Stimulated activated CD8-positive, alpha-beta memory T cell treated with anti-CD3 and anti-CD28 coated beads, Interleukin-4, amount 100 ng/mL, for 48 hours (primary cell): ENCODE measurements around the gene CACNG6.

Source experiments
- DNase-seq: peaks from one replicate; pipeline ENCODE4 v3.0.0-alpha.2; 2020

The CACNG6 gene

GRCh38 chr19:53971673-53972072 lies 19.8 kb upstream of the CACNG6 start:
- no peak for DNase-seq

DNA sequence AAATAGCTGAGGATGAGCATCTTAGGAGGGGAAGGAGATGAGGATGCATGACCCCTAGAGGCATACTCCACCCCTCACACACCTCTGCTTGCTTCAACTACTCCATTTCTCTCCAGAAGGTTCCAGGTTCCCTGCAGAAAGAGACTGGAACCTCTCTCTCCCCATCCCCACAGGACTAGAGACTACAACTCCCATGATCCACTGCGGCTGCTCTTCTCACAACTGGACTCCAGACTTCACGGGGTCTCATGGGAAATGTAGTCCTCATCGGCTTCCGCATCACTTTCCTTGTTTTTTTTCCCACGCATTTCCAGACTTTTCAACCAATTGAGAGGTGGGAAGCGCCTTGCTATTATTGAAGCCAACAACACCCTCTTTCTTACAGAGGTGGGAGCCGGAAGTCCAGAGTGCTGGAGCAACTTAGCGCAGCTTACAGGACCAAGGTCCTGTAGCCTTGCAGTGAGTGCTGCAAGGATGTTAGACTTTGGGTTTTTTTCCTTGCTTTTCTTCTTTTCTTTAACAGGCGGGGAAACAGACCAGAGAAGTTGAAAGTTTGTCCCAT lies 13.9 kb upstream of the CACNG6 start:
- DNase-seq = peak; percentile 74

DNA sequence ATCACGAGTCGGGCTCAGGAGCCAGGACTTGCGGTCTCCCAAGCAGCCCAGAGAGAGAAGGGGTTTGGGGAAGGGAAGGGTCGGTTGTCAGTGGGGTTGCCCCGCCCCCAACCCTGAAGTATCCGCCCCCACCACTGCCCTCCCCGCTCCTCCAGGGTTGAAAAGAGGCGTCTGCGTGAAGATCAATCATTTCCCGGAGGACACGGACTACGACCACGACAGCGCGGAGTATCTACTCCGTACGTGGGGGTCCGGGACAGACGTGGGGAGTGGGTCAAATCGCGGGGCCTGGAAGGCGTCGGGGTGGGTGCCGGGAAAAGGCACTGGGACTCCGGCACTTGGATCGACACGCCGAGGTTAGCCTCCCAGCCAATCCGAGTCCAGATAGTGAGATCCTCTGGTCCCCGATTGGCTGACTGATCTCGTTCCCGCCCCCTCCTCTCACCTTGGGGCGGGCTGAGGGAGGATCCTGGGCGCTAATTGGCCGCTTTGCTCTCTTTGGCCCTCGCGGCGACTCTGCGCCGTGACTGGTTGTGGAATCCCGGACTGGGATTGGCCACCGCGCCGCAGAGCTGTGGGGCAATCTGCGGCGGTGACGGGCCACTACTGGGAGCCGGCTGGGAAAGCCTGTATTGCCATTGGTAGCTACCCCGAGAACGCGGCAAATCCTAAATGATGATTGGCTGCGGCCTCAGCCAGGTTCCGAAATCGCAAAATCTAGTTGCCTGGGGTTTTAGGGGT lies 13.3 kb upstream of the CACNG6 start:
- peak; percentile 62 for DNase-seq

DNA sequence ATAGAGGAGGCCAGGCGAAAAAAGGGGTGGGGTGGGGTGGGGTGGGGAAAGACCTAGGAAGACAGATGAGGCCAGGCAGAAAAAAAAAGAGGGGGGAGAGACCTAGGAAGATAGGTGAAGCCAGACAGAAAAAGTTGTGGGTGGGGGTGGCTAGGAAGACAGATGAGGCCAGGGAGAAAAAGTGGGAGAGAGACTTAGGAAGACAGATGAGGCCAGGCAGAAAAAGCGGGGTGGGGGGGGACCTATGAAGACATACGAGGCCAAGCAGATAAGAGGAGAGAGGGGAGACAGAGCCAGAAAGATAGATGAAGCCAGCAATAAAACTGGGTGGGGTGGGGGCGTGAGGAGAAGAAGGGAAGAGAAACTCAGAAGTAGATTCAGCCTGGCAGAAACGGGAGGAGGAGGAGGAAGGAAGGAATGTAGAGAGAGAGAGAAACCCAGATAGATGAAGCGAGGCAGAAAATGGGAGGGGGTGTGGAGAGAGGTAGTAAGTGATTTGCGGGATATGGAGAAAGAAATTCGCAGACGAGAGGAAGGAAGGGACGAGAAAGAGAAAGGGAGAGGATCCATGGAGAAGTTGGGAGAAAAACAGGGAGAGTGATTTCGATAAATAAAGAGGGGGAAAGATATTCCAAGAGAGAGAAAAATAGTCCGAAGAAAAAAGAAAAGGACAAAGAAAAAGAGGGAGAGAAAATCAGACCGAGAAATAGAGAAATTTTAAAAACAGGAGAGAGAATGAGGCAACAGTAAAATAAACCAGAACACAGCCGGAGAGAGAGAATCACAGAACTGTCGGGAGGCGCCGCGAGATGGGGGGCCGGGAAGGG lies 12.2 kb upstream of the CACNG6 start:
- DNase-seq = no peak

DNA sequence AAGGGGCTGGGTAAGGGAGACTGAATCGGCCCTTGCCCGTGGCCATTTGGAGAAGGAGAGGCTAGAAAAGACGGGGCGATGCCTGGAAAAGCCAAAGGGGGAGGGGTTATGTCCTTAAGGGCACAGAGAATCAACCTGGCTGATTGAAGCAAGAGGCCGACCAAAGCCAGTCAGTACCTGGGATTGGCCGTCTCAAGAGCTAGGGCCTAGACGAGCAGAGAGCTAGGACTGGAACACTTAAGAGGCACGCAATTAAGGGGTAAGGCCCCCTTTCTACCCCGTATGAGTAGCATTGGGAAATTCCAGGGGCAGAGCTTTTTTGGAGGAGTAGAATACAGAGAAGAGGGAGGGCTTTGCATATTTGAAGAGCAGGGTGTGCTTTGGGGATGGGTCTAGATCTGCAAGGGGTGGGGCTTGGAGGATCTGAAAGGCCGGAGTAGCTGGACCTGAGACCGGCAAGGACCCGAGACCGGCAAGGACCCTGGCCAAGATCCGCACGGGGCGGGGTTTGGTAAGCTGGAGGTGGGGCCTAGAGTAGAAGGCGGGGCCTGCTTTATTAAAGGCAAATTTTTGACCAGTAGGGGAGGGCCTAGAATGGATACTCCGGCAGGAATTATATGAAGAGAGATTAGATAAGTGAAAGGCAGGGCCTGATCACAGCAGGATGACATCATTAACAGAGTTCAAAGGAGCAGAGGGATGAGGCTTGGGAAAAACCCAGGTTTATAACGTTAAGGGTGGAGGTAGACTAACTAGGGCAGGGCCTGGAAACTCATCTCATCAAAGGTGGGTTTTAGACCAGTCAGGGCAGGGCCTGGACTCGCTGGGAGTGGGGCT lies 10.7 kb upstream of the CACNG6 start:
- DNase-seq = no peak

DNA sequence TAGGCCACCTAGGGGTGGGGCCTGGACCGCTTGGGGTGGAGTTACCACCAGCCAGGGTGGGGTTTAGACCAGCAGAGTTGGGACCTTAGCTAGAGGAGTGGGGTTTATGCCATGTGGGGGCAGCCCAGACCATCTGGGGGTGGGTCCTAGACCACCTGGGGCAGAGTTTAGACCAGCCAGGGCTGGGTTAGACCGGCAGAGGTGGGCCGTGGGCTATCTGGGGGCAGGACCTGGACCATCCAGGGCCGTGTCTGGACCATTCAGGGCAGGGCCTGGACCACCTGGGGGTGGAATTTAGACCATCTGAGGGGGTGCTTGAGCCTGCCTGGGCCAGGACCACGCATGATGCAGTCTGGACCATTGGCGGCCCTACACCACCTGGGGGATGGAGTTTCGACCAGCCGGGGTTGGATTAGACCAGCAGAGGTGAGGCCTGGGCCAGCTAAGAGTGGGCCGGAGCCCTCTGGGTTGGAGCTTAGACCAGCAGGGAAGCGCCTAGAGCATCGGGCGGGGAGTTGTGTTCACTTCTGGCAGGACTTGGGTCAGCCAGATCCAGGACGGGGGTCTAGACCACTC lies 10.0 kb upstream of the CACNG6 start:
- no peak for DNase-seq

- no peak for DNase-seq
These were observed 9.4 kb upstream of the CACNG6 start for GRCh38 chr19:53982001-53982451.

DNA sequence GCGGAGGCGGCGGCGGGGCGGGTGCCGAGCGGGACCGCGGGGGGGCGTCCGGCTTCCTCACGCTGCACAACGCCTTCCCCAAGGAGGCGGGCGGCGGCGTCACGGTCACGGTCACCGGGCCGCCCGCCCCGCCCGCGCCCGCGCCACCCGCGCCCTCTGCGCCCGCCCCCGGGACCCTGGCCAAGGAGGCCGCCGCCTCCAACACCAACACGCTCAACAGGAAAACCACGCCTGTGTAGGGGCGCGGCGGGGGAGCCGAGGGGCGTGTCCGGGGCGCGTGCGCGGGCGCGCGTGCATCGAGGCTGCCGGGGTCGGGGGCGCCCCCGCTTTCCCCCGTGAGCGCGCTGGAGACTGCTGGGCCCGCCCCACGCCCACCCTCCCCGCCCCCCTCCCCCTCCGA lies 8.8 kb upstream of the CACNG6 start:
- DNase-seq = no peak

DNA sequence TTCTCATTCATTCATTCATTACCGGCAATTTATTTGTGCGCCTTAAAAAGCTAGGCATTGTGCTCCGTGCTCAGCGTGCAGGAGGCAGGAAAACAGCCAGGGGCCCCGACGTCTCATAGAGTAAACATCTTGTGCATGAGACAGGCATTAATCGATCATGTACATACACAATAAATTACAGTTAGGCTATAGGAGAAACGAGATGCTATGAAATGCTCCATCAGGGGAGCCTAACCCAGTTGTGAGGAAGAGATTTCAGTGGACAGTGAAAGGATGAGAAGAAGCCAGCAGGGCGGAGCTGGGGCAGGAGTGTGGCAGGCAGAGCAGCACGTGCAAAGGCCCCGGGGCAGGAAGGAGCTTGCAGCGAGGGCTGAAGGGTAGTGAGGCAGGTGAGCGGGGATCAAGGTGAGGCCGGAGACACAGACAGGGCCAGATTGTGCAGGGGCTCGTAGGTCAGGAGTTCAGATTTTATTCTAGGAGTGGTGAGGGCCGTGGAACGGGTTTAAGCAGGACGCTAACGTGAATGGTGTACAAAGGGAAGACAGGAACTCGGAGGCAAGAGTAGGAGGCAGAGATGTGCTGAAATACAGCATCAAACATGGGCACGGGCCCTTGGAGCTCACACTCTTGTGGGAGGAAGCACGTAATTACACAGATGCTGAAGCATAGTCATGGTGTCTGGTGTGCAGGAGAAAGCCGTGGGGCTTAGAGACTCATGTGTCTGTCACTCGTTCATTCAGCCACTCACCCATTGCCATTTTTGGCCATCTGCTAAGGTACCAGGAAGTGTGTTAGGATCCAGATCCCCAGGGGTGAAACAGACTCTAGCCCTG lies 7.8 kb upstream of the CACNG6 start:
- DNase-seq = no peak

DNA sequence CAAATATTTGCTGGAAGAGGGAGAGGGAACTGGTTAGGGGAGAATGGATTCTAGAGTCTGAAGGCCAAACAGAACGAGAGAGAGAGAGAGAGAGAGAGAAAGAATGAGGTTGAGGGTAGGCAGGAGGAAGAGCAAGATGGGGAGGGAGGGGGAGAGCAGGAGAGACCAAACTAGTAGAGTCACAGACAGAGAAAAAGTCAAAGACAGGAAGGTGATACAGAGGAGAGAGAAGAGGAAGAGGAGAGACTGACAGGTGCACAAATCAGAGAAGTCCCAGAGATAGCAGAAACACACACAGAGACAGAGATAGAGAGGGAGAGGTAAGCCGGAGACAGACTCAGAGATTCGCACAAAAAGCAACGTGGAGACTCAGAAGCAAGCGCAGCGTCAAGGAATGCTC lies 5.6 kb upstream of the CACNG6 start:
- DNase-seq = no peak

DNA sequence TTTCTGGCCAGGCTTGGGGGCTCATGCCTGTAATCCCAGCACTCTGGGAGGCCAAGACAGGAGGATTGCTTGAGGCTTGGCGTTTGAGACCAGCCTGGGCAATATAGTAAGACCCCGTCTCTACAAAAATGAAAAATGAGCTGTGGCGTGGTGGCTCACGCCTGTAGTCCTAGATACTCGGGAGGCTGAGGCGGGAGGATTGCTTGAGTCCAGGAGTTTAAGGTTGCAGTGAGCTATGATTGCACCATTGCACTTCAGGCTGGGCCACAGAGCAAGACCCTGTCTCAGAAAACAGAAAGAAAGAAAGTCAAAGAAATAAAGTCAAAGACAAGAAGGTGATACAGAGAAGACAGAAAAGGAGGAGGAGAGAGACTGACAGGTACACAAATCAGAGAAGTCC lies 2.5 kb upstream of the CACNG6 start:
- DNase-seq = no peak

DNA sequence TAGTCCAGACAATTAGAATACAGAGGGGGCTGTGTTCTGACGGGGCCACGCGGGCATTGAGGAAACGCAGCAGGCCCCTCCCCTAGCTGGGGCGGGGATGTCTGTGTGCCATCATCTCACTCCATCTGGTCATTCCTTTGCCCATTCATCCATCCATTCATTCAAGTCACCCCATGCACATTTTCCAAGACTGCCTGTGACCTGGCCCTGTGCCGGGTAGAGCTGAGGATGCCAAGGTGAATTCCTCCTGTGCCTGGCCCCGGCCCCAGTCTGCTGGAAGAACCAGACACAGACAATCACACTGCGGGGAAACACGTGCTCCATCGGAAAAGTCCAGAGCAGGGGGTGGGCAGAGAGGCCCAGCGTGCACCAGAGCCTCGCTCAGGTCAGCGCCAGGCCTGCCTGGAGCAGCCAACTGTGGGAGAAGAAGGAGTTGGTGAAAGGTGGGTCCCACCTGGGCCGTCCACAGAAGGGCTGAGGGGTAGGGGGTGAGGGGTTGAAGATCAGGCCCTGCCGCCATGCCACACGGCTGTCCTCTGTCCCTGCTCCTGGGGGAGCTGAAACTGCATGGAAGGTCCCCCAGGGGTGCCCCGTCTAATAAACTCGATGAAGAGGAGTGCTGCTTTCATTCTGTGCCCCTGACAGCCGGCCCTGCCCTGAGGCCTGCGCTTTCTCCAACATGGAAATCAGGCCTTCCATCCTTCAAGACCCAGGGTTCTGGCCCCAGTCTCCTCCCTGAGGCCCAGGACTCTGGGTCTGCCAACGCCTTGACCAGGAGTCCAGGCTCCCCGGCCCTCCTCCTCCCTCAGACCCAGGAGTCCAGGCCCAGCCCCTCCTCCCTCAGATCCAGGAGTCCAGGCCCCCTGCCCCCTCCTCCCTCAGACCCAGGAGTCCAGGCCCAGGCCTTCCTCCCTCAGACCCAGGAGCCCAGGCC lies 1.6 kb upstream of the CACNG6 start:
- DNase-seq = no peak

GRCh38 chr19:53992211-53992610 lies 774 bp downstream of the CACNG6 start:
- DNase-seq = no peak

DNA sequence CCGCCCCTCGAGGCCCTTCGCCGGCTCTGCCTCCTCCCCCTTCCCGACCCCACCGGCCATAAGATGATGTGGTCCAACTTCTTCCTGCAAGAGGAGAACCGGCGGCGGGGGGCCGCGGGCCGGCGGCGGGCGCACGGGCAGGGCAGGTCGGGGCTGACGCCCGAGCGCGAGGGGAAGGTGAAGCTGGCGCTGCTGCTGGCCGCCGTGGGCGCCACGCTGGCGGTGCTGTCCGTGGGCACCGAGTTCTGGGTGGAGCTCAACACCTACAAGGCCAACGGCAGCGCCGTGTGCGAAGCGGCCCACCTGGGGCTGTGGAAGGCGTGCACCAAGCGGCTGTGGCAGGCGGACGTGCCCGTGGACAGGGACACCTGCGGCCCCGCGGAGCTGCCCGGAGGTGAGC lies 1.4 kb downstream of the CACNG6 start:
- DNase-seq = no peak

- no peak for DNase-seq
These were observed 2.0 kb downstream of the CACNG6 start for GRCh38 chr19:53993448-53993847.

- no peak for DNase-seq
These were observed 3.4 kb downstream of the CACNG6 start for GRCh38 chr19:53994811-53995210.

DNA sequence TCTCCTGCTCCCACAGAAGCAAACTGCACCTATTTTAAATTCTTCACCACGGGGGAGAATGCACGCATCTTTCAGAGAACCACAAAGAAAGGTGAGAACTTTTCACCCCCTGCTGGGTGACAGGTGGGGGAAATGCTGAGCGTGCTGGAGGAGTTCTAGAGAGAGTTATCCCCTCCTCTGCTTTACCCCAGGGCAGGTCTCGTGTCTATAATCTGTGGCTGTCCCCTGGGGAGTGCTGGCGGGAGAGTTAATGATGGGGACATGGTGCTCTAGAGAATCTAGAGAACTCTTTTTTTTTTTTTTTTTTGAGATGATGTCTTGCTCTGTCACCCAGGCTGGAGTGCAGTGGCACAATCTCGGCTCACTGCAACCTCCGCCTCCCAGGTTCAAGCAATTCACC lies 6.8 kb downstream of the CACNG6 start:
- DNase-seq = no peak

- no peak for DNase-seq
These were observed 8.3 kb downstream of the CACNG6 start for GRCh38 chr19:53999694-54000093.

GRCh38 chr19:54001496-54001895 lies 10.1 kb downstream of the CACNG6 start:
- DNase-seq = no peak

DNA sequence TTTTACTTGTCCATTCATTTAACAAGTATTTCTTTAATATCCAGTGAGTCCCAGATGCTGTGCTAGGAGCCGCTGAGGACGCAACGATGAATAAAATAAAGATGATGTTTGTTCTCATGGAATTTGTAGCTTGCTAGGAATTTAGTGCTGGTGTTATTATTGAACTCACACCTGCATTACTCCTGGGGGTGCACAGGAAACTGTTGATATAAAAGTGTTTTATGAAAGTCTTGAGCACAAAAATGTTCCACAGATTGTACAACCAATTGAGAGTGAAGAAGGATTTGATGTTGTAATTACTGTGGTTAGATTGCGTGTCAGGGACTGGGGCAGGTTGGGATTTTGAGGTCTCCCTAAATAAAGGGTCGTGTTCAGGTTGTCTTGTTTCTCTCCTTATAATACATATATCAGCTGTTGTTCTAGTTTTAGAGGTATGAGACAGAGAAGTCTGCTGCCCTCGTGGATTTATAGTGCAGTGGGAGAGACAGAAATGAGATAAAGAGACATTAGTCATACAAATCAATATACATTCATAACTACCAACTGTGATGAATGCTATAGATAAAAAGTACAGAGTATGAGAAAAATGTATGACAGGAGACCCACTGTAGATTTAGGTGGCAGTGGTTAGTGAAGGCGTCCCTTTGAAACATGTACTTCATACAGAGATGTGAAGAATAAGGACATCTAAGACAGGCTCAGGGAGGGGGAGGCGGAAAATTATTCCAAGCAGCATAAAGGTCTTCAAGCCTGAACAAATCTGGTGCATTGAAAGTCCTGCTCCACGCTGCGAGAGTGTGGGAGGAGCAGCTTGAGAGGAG lies 11.3 kb downstream of the CACNG6 start:
- no peak for DNase-seq
